Lower lobe of right lung (tissue), 2 donors: ENCODE results near the gene SGPP2. TPM values are rescaled to one million over a fixed set of nuclear protein-coding genes. Genes with fewer than 3 reads are reported as not detected.

Experiments used
- ATAC-seq, 2 donors: fragments of 200-7000 bp; cut with Tn5 transposase; one replicate each; pipeline ENCODE4 v1.9.1; 2020 to 2022; ENCODE audit warnings: mild to moderate bottlenecking in 2 of 2, moderate library complexity in 2 of 2
- DNase-seq: peaks from one replicate; pipeline ENCODE4 v3.0.0-alpha.2; 2020
- H3K27ac ChIP-seq: fragments of 200-600 bp; one replicate; pipeline ENCODE4 v1.8.0; 2022
- H3K27me3 ChIP-seq: fragments of 200-600 bp; one replicate; pipeline ENCODE4 v1.8.0; 2022; ENCODE audit warnings: low read depth
- H3K36me3 ChIP-seq: fragments of 200-600 bp; one replicate; pipeline ENCODE4 v1.8.0; 2022; ENCODE audit warnings: mild to moderate bottlenecking
- H3K4me1 ChIP-seq: fragments of 200-600 bp; one replicate; pipeline ENCODE4 v1.8.0; 2022
- H3K4me3 ChIP-seq: fragments of 200-600 bp; one replicate; pipeline ENCODE4 v1.8.0; 2022; ENCODE audit warnings: mild to moderate bottlenecking
- H3K9me3 ChIP-seq: fragments of 200-600 bp; one replicate; pipeline ENCODE4 v1.8.0; 2022
- CTCF ChIP-seq: fragments of 200-600 bp; IDR thresholded peaks from one replicate; pipeline ENCODE4 v1.8.0; 2022; ENCODE audit warnings: antibody characterized with exemption, mild to moderate bottlenecking
- intact Hi-C: fragments of 100-400 bp; cut with DNase I; formaldehyde crosslinking; loops from one replicate; pipeline ENCODE4 v1.11.0; 2022
- total RNA-seq: library from RNA; stranded (reverse); fragmentation: NEBNext Ultra II Directional; extraction: Animal tissue kit (Norgen Biotek cat#: 25700); gene quantifications from one replicate; pipeline ENCODE4 v1.2.1, GENCODE V29; 2021
- donor health status: DM: no; HTN: yes; CAD: no; lungs with severe emphysema.

The SGPP2 gene
- total RNA-seq, 1 donor from 2014 or later, result 23.9 TPM

- no peak for DNase-seq
- intact Hi-C loops, result no loop called here
- H3K4me3 ChIP-seq, result no peak overlapping the region
- no peaks in the 10 kb centered on the region for H3K9me3 ChIP-seq
- no peak for ATAC-seq
- no peak for TF ChIP-seq CTCF
- no peaks in the 10 kb centered on the region for H3K4me1 ChIP-seq
- no peaks in the 10 kb centered on the region for H3K36me3 ChIP-seq
- no peaks in the 10 kb centered on the region for H3K27me3 ChIP-seq
- no peak overlapping the region for H3K27ac ChIP-seq
Observed at GRCh38 chr2:222391743-222392285, 32.5 kb upstream of the SGPP2 start.

GRCh38 chr2:222393733-222394267, 30.5 kb upstream of the SGPP2 start:
- no peak for ATAC-seq
- DNase-seq, result no peak
- H3K4me1 ChIP-seq, result no peaks in the 10 kb centered on the region
- H3K27ac ChIP-seq, result no peak overlapping the region
- H3K27me3 ChIP-seq, result no peaks in the 10 kb centered on the region
- no peak overlapping the region for H3K4me3 ChIP-seq
- no peak for TF ChIP-seq CTCF
- H3K36me3 ChIP-seq, result no peaks in the 10 kb centered on the region
- intact Hi-C loops, result no loop called here
- no peaks in the 10 kb centered on the region for H3K9me3 ChIP-seq

GRCh38 chr2:222398446-222398885, 25.9 kb upstream of the SGPP2 start:
- no peaks in the 10 kb centered on the region for H3K4me1 ChIP-seq
- intact Hi-C loops, result no loop called here
- DNase-seq, result no peak
- H3K27ac ChIP-seq, result no peak overlapping the region
- H3K4me3 ChIP-seq, result no peak overlapping the region
- no peak for ATAC-seq
- no peak for TF ChIP-seq CTCF
- H3K9me3 ChIP-seq, result no peaks in the 10 kb centered on the region
- H3K36me3 ChIP-seq, result no peaks in the 10 kb centered on the region
- no peaks in the 10 kb centered on the region for H3K27me3 ChIP-seq

- H3K27me3 ChIP-seq, result no peaks in the 10 kb centered on the region
- DNase-seq (no peak), ATAC-seq (no peak)
- H3K4me3 ChIP-seq, result no peak overlapping the region
- no peaks in the 10 kb centered on the region for H3K9me3 ChIP-seq
- TF ChIP-seq CTCF, result no peak
- H3K27ac ChIP-seq, result no peak overlapping the region
- intact Hi-C loops, result no loop called here
- H3K4me1 ChIP-seq, result no peaks in the 10 kb centered on the region
- H3K36me3 ChIP-seq, result no peaks in the 10 kb centered on the region
Observed at GRCh38 chr2:222399038-222399783, 25.1 kb upstream of the SGPP2 start.

- Histone ChIP-seq H3K4me1 (no peaks in the 10 kb centered on the region), H3K9me3 (no peaks in the 10 kb centered on the region), H3K4me3 (no peak overlapping the region), H3K36me3 (no peaks in the 10 kb centered on the region), H3K27me3 (no peaks in the 10 kb centered on the region), H3K27ac (no peak overlapping the region)
- intact Hi-C loops, result no loop called here
- peak; percentile 55 for DNase-seq
- ATAC-seq, result peak in 1 of 2 donors; percentile 49
- TF ChIP-seq CTCF, result no peak
Observed at GRCh38 chr2:222404151-222404905, 20.0 kb upstream of the SGPP2 start.
